ENCODE measurements around the gene ALOX15B.

DNA sequence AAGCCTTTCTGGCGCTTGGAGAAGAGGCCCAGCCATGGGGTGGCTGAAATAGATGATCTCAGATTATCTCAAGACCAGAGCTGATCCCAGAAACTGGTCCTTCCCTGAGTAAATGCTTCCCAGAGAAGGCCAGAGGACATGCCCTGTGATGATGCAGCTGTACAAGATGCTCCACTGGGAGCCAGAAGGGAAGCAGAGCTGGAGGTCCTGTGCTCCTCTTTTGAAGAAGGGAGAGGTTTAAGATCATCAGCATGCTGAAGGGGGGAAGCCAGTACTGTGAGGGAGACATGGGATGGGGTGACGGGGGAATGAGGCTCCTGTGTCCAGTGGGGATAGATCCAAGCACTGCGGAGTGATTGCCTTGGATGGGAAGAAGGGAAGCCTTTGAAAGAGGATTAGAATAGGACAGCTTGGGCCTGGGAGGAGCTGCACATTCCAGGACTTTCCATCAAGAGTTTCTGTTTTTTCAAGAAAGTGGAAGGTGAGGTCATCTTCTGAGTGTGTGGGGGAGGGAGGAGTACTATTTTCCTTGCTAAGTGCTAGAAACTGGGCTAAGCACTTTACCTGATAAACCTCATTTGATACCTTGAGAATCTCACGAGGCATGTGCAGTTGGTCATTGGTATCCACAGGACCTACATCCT lies 16.4 kb upstream of the ALOX15B start:
- TF ChIP-seq, protein P1, sequence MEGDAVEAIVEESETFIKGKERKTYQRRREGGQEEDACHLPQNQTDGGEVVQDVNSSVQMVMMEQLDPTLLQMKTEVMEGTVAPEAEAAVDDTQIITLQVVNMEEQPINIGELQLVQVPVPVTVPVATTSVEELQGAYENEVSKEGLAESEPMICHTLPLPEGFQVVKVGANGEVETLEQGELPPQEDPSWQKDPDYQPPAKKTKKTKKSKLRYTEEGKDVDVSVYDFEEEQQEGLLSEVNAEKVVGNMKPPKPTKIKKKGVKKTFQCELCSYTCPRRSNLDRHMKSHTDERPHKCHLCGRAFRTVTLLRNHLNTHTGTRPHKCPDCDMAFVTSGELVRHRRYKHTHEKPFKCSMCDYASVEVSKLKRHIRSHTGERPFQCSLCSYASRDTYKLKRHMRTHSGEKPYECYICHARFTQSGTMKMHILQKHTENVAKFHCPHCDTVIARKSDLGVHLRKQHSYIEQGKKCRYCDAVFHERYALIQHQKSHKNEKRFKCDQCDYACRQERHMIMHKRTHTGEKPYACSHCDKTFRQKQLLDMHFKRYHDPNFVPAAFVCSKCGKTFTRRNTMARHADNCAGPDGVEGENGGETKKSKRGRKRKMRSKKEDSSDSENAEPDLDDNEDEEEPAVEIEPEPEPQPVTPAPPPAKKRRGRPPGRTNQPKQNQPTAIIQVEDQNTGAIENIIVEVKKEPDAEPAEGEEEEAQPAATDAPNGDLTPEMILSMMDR (IDR thresholded peaks at IDR 0.05; ENCODE audit: borderline replicate concordance, extremely low read depth, low read length, poor library complexity, severe bottlenecking): no peak
- TF ChIP-seq EZH2 (IDR thresholded peaks at IDR 0.05; ENCODE audit: borderline replicate concordance, low read depth, low read length, severe bottlenecking): no peak

Measured in DND-41 (cell line).